ENCODE results near the gene MFF.

GRCh38 chr2:227389661-227390060, 64.6 kb downstream of the MFF start:
- no peak for TF ChIP-seq CTCF (IDR thresholded peaks at IDR 0.05 in 4 of 5, conservative IDR thresholded peaks at IDR 0.05 in 1 of 5)
- TF ChIP-seq POLR2A (IDR thresholded peaks at IDR 0.05), result no peak

Measured in gastrocnemius medialis (tissue), 4 donors.